ENCODE measurements around the gene RHBDF1.

- TF ChIP-seq CTCF (IDR thresholded peaks at IDR 0.05), result no peak
- no peak for TF ChIP-seq POLR2A (IDR thresholded peaks at IDR 0.05)
Measured at GRCh38 chr16:104928-105327, 32.5 kb upstream of the RHBDF1 start.
